Spleen (tissue), 11 donors: ENCODE measurements around the gene AGBL1. TPM values are rescaled to one million over a fixed set of nuclear protein-coding genes. Genes with fewer than 3 reads are reported as not detected.
"Not testable (repeated sequence)": the region's sequence is repeated elsewhere in the genome, so short reads cannot be mapped to it uniquely, and the experiment has no call there.

ENCODE experiments used
- DNase-seq: peaks from one replicate; pipeline ENCODE4 v3.0.0-alpha.2; 2020
- H3K27ac ChIP-seq, 8 donors: fragments of 200-600 bp; sonication (generic) in 7 of 8; 1 replicate in 4 of 8; 2 replicates in 4 of 8; pipeline versions ENCODE4 v1.5.0 to v1.8.0; 2016 to 2021; ENCODE audit warnings: inconsistent platforms in 4 of 8, mild to moderate bottlenecking in 4 of 8, moderate library complexity in 1 of 8
- H3K27me3 ChIP-seq, 7 donors: fragments of 200-600 bp; sonication (generic) in 6 of 7; replicated peaks in 1 of 7; 1 replicate in 4 of 7; 2 replicates in 3 of 7; pipeline versions ENCODE4 v1.5.0 to v1.8.0; 2016 to 2021; ENCODE audit warnings: inconsistent platforms in 3 of 7, mild to moderate bottlenecking in 1 of 7
- H3K36me3 ChIP-seq, 6 donors: fragments of 200-600 bp; sonication (generic) in 5 of 6; 1 replicate in 4 of 6; 2 replicates in 2 of 6; pipeline versions ENCODE4 v1.5.0 to v1.8.0; 2016 to 2021; ENCODE audit warnings: inconsistent platforms in 2 of 6
- H3K4me1 ChIP-seq, 6 donors: fragments of 200-600 bp; sonication (generic) in 5 of 6; 1 replicate in 3 of 6; 2 replicates in 3 of 6; pipeline versions ENCODE4 v1.5.0 to v1.8.0; 2016 to 2021; ENCODE audit warnings: inconsistent platforms in 3 of 6
- H3K4me3 ChIP-seq, 8 donors: fragments of 200-600 bp; sonication (generic) in 7 of 8; 1 replicate in 4 of 8; 2 replicates in 4 of 8; pipeline versions ENCODE4 v1.5.0 to v1.8.0; 2016 to 2021; ENCODE audit warnings: inconsistent platforms in 4 of 8, mild to moderate bottlenecking in 4 of 8, moderate library complexity in 2 of 8
- H3K9me3 ChIP-seq, 8 donors: fragments of 200-600 bp; sonication (generic) in 7 of 8; 1 replicate in 4 of 8; 2 replicates in 4 of 8; pipeline versions ENCODE4 v1.5.0 to v1.8.0; 2016 to 2021; ENCODE audit warnings: inconsistent platforms in 4 of 8
- POLR2A ChIP-seq, 3 donors: fragments of 450-650 bp; IDR thresholded peaks; one replicate each; pipeline ENCODE4 v1.5.1; 2017; ENCODE audit warnings: antibody characterized with exemption in 3 of 3, mild to moderate bottlenecking in 1 of 3
- POLR2AphosphoS5 ChIP-seq, 3 donors: sonication (generic); formaldehyde crosslinking; IDR thresholded peaks; one replicate each; pipeline ENCODE4 v1.5.1; 2017; ENCODE audit warnings: antibody characterized with exemption in 3 of 3
- WGBS, 5 donors: extraction: QIAGEN DNeasy Blood & Tissue Kit in 3 of 5; methylation state at CpG; one replicate each; pipeline versions ENCODE4 v1.1.5 to v1.1.7; 2013 to 2018; 5-methylcytosine and 5-hydroxymethylcytosine counted together
- intact Hi-C: fragments of 100-400 bp; cut with DNase I; formaldehyde crosslinking; loops from one replicate; pipeline ENCODE4 v1.15.0; 2023; ENCODE audit warnings: low total_unique reads
- polyA plus RNA-seq, 3 donors: library from polyadenylated mRNA; stranded (reverse); fragments of 200-250 nt; gene quantifications; one replicate each; pipeline ENCODE4 v1.2.1, GENCODE V29; 2013
- total RNA-seq, 7 donors: library from RNA; depleted of rRNA in 3 of 7; stranded (reverse); fragments of >200 nt in 3 of 7; fragmentation: NEBNext Ultra II Directional in 4 of 7; extraction: Animal tissue kit (Norgen Biotek cat#: 25700) in 4 of 7; gene quantifications; one replicate each; pipeline versions ENCODE4 v1.1.0 to v1.2.1, GENCODE V29; 2016 to 2021
- TF ChIP-seq, protein P1 (sequence below), 11 experiments: fragments of 200-600 bp in 7 of 11; fragments of 450-650 bp in 4 of 11; sonication (generic) in 4 of 11; IDR thresholded peaks in 8 of 11; conservative IDR thresholded peaks in 3 of 11; 1 replicate in 7 of 11; 2 replicates in 4 of 11; pipeline versions ENCODE4 v1.4.0 to v1.8.0; 2016 to 2021; ENCODE audit warnings: antibody characterized with exemption in 11 of 11, inconsistent platforms in 4 of 11, mild to moderate bottlenecking in 1 of 11
- donor health status: healthy with polysubstance abuse.
- donor health status: DM: no; HTN: no; CAD: no; lungs with moderate emphysema.
- donor health status: DM: no; HTN: no; CAD: no.
- donor health status: Bipolar disorder and iron deficiency.
- donor health status: healthy.
- donor health status: DM: no; HTN: no; CAD: no.
- donor health status: DM: yes; HTN: yes; CAD: no.

AGBL1 gene
- total and polyA plus RNA-seq, 10 donors: not detected

DNA sequence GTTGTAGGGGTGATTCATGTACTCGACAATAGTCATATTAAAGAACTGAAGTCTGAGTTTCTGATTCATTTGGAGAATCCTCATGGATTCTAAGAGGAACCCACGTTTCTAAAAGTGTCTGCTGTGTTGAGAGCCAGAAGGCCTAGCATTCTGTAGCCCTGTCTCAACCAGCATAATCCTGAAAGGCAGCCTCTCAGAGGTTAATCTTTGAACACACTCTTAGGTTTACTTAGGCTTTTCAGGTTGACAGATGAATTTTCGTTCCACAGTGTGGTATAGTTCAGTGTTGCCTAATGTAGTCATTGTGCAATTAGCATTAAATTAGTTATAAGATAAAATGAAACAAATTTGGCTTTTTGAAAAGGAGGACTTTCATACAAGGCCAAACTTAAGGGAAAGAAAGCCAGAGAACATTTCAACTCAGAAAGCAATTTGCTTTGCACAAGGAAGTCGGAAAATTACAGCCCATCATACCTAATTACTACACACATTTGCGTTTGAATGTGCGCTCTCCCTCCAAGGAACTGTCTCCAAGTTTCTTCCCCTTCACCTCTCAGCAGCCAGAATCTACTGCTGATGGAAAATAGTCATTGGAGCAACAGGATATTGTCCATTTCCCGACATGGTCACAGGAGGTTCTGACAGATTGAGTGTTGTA lies 42.0 kb downstream of the AGBL1 start:
- H3K27me3 ChIP-seq: peaks cover 0 to 10% (median 0%) of the 10 kb centered on the region in 7 donors
- 56 to 65% (median 63%) methylated on average over 7 of the region's 7 CpGs for WGBS, 5 donors
- no peak overlapping the region for H3K4me3 ChIP-seq
- no peak for DNase-seq
- TF ChIP-seq POLR2A (IDR thresholded peaks at IDR 0.05) (no peak), POLR2AphosphoS5 (IDR thresholded peaks at IDR 0.05) (no peak)
- TF ChIP-seq, protein P1, sequence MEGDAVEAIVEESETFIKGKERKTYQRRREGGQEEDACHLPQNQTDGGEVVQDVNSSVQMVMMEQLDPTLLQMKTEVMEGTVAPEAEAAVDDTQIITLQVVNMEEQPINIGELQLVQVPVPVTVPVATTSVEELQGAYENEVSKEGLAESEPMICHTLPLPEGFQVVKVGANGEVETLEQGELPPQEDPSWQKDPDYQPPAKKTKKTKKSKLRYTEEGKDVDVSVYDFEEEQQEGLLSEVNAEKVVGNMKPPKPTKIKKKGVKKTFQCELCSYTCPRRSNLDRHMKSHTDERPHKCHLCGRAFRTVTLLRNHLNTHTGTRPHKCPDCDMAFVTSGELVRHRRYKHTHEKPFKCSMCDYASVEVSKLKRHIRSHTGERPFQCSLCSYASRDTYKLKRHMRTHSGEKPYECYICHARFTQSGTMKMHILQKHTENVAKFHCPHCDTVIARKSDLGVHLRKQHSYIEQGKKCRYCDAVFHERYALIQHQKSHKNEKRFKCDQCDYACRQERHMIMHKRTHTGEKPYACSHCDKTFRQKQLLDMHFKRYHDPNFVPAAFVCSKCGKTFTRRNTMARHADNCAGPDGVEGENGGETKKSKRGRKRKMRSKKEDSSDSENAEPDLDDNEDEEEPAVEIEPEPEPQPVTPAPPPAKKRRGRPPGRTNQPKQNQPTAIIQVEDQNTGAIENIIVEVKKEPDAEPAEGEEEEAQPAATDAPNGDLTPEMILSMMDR (IDR thresholded peaks at IDR 0.05 in 8 of 11, conservative IDR thresholded peaks at IDR 0.05 in 3 of 11): no peak
- no peaks in the 10 kb centered on the region for H3K4me1 ChIP-seq
- intact Hi-C loops: no loop called here
- H3K9me3 ChIP-seq: no peaks in the 10 kb centered on the region
- no peak overlapping the region for H3K27ac ChIP-seq
- no peaks in the 10 kb centered on the region for H3K36me3 ChIP-seq

DNA sequence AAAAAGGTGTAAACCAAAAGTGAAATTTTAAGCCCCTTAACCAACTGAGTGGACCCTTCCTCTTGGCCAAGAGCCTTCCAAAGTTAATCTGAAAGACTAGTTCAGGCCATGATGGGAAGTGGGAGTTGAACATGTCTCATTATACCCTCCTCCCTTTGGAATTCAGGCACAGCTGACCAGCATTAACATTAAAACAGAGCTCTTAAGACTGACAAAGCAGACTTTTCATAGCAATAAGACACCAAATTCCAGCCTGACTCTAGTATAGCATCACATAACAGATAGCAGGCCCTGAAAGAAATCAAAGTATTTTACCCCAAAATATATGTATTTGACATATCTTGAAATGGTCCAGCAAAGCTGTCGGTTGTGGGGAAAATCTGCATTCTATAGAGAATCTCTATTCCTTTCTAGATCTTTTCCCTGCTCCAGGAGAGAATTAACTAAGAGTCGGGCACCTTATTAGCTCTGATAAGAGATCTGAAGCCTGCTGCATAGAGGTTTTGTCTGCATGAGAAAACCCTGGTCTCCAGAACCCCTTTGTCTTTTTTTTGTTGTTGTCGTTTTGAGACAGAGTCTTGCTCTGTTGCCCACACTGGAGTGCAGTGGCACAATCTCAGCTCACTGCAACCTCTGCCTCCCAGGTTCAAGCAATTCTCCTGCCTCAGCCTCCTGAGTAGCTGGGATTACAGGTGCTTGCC lies 43.2 kb downstream of the AGBL1 start:
- H3K27ac ChIP-seq, DNase-seq, H3K36me3 ChIP-seq, H3K27me3 ChIP-seq, H3K4me3 ChIP-seq, intact Hi-C loops, H3K4me1 ChIP-seq, H3K9me3 ChIP-seq: not testable (repeated sequence)
- 71 to 79% (median 72%) methylated on average over 3 of the region's 3 CpGs for WGBS, 5 donors

DNA sequence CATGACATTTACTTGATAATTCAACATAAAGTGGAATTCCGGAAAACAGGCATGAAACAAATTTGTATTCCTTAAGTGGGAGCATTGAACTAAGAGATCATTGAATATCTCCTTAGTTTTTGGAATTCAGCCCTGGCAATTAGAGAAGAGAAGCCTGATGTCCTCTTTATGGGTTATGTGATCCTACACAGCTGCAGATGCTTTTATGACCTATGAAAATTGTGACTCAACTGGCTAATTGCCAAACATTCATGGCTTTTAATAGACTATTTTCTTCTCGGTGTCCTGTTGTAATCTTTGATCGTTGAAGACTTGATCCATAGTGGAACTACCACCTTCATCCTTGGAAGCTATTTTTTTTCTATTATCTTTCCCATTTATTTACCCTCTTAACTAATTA lies 46.1 kb downstream of the AGBL1 start:
- Histone ChIP-seq H3K9me3 (no peaks in the 10 kb centered on the region), H3K4me1 (no peaks in the 10 kb centered on the region), H3K36me3 (no peaks in the 10 kb centered on the region), H3K27ac (no peak overlapping the region), H3K27me3 (no peaks in the 10 kb centered on the region), H3K4me3 (no peak overlapping the region)
- 39 to 87% (median 63%) methylated on average over 3 of the region's 3 CpGs for WGBS, 5 donors
- DNase-seq: no peak
- TF ChIP-seq POLR2AphosphoS5 (IDR thresholded peaks at IDR 0.05): no peak
- no peak for TF ChIP-seq POLR2A (IDR thresholded peaks at IDR 0.05)
- TF ChIP-seq, protein P1 (IDR thresholded peaks at IDR 0.05 in 8 of 11, conservative IDR thresholded peaks at IDR 0.05 in 3 of 11): no peak
- intact Hi-C loops: no loop called here

DNA sequence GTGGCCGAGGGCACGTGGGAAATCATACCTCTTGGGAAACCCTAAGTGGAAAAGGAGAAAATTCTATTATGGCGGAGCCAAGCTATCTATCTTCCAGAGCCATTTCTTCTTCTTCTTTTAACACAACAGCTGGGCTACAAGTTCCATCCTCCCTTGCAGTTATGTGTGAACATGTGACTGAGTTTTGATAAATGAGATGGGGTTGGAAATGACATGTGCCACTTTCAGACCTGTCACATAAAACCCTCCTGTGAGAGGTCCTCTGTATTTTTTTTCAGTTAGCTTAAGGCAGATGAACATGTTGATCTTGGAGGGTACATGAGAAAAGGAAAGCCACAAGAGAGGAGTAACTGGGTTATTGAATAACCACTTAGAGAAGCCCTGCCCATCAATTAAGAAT lies 47.9 kb downstream of the AGBL1 start:
- Histone ChIP-seq H3K9me3 (no peaks in the 10 kb centered on the region), H3K4me3 (no peak overlapping the region), H3K27me3 (no peaks in the 10 kb centered on the region), H3K36me3 (no peaks in the 10 kb centered on the region), H3K4me1 (no peaks in the 10 kb centered on the region), H3K27ac (no peak overlapping the region)
- no peak for DNase-seq
- TF ChIP-seq, protein P1 (IDR thresholded peaks at IDR 0.05 in 8 of 11, conservative IDR thresholded peaks at IDR 0.05 in 3 of 11): no peak
- TF ChIP-seq POLR2A (IDR thresholded peaks at IDR 0.05) (no peak), POLR2AphosphoS5 (IDR thresholded peaks at IDR 0.05) (no peak)
- intact Hi-C loops: no loop called here
- 77 to 92% (median 81%) methylated on average over 3 of the region's 3 CpGs for WGBS, 5 donors
